Measurements from ENCODE around the gene ANKIB1. TPM values are rescaled to one million over a fixed set of nuclear protein-coding genes. Genes with fewer than 3 reads are reported as not detected.

The ANKIB1 gene
- total RNA-seq, 6 experiments from 2014 or later: 9.3 to 20.8 (median 15.0) TPM

DNA sequence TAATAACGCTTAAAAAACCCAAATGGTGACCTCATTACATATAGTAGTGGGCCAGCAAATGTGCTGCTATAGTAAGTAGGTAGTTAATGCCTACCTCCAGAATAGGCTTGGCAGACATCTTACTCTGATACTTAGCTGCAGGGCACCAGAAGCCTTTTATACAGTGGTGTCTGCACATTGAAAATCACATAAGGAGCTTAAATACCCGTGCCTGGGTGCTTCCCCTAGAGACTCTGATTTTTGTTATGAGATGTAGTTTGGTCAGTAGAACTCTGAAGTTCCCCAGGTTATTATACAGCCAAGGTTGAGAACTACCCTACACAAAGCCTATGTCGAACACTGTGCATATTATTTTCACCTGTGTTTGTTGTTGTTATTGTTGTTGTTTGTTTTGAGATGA, 47.2 kb downstream of the ANKIB1 start:
- intact Hi-C loops (cut with DNase I): no loop called here

GRCh38 chr7:92293896-92294590, 48.3 kb downstream of the ANKIB1 start:
- no peaks in the 10 kb centered on the region for H3K36me3 ChIP-seq
- H3K4me1 ChIP-seq: peaks cover 0 to 6% (median 0%) of the 10 kb centered on the region in 4 donors
- peak overlapping the region; percentile 4 to 36 (median 16) for H3K4me3 ChIP-seq
- DNase-seq (no peak), ATAC-seq (peak; percentile 64 to 89 (median 72))
- TF ChIP-seq POLR2A (IDR thresholded peaks at IDR 0.05): no peak
- TF ChIP-seq, protein P1, sequence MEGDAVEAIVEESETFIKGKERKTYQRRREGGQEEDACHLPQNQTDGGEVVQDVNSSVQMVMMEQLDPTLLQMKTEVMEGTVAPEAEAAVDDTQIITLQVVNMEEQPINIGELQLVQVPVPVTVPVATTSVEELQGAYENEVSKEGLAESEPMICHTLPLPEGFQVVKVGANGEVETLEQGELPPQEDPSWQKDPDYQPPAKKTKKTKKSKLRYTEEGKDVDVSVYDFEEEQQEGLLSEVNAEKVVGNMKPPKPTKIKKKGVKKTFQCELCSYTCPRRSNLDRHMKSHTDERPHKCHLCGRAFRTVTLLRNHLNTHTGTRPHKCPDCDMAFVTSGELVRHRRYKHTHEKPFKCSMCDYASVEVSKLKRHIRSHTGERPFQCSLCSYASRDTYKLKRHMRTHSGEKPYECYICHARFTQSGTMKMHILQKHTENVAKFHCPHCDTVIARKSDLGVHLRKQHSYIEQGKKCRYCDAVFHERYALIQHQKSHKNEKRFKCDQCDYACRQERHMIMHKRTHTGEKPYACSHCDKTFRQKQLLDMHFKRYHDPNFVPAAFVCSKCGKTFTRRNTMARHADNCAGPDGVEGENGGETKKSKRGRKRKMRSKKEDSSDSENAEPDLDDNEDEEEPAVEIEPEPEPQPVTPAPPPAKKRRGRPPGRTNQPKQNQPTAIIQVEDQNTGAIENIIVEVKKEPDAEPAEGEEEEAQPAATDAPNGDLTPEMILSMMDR (IDR thresholded peaks at IDR 0.05): no peak
- no peaks in the 10 kb centered on the region for H3K27me3 ChIP-seq
- 6% methylated on average over 2 of the region's 2 CpGs for WGBS (ENCODE audit: insufficient coverage, low coverage, low lambda C conversion rate, missing lambda C conversion rate)
- H3K9me3 ChIP-seq: no peaks in the 10 kb centered on the region
- intact Hi-C loops (cut with DNase I): no loop called here
- peak overlapping the region in 2 of 3 donors; percentile 18 to 37 for H3K27ac ChIP-seq

More for the DNA sequence above, 47.2 kb downstream of the ANKIB1 start:
- WGBS (ENCODE audit: insufficient coverage, low coverage, low lambda C conversion rate, missing lambda C conversion rate): 86% methylated on average over 2 of the region's 3 CpGs
- ATAC-seq: peak in 1 of 4 donors; percentile 20
- Histone ChIP-seq H3K9me3 (no peaks in the 10 kb centered on the region), H3K4me3 (no peak overlapping the region), H3K36me3 (no peaks in the 10 kb centered on the region), H3K27me3 (no peaks in the 10 kb centered on the region), H3K27ac (peak overlapping the region in 1 of 3 donors; percentile 37), H3K4me1 (peaks cover 0 to 6% (median 0%) of the 10 kb centered on the region in 4 donors)
- TF ChIP-seq POLR2A (IDR thresholded peaks at IDR 0.05): no peak
- TF ChIP-seq, protein P1 (IDR thresholded peaks at IDR 0.05): no peak
- no peak for DNase-seq

DNA sequence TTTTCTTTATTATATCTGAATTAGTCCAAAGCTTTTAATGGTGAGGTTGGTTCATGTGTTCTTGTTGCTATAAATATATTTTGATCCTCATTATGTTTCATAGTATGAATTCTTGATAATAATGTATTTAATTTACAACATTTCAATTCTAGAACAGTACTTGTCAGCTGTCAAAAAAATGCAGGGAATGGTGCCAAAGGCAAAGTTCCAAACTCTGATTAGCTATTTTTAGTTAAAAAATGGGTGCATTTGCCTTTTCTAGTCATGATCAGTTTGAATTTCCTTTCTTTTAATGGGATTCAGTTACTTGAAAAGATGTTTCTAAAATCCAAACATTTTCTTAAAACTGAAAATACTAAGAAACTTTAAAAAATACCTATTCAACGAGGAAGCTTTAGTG, 49.6 kb downstream of the ANKIB1 start:
- Histone ChIP-seq H3K4me1 (peaks cover 0 to 6% (median 0%) of the 10 kb centered on the region in 4 donors), H3K4me3 (no peak overlapping the region), H3K27me3 (no peaks in the 10 kb centered on the region), H3K36me3 (no peaks in the 10 kb centered on the region), H3K9me3 (no peaks in the 10 kb centered on the region), H3K27ac (no peak overlapping the region)
- TF ChIP-seq, protein P1 (IDR thresholded peaks at IDR 0.05): no peak
- TF ChIP-seq POLR2A (IDR thresholded peaks at IDR 0.05): no peak
- WGBS (ENCODE audit: insufficient coverage, low coverage, low lambda C conversion rate, missing lambda C conversion rate): 48% methylated on average over 1 of the region's 1 CpG
- no peak for DNase-seq
- intact Hi-C loops (cut with DNase I): no loop called here
- no peak for ATAC-seq

- Histone ChIP-seq H3K4me3 (no peak overlapping the region), H3K9me3 (no peaks in the 10 kb centered on the region), H3K27me3 (no peaks in the 10 kb centered on the region), H3K4me1 (peaks cover 0 to 6% (median 0%) of the 10 kb centered on the region in 4 donors), H3K36me3 (no peaks in the 10 kb centered on the region), H3K27ac (no peak overlapping the region)
- DNase-seq (no peak), ATAC-seq (no peak)
- 89% methylated on average over 3 of the region's 3 CpGs for WGBS (ENCODE audit: insufficient coverage, low coverage, low lambda C conversion rate, missing lambda C conversion rate)
- TF ChIP-seq, protein P1 (IDR thresholded peaks at IDR 0.05): no peak
- no peak for TF ChIP-seq POLR2A (IDR thresholded peaks at IDR 0.05)
- intact Hi-C loops (cut with DNase I): no loop called here
Measured at GRCh38 chr7:92296235-92296634, 50.5 kb downstream of the ANKIB1 start.
